GM19099 (cell line): ENCODE data around the gene A4GALT.

Experiments used
- POLR2A ChIP-seq: IDR thresholded peaks from 3 replicates; pipeline ENCODE4 v1.6.1; 2011; ENCODE audit warnings: low read depth; ENCODE audit not compliant: insufficient read length; ENCODE audit errors: extremely low read depth

A4GALT gene

GRCh38 chr22:42747701-42748513 is 27.2 kb upstream of the A4GALT start:
- TF ChIP-seq POLR2A: no peak

GRCh38 chr22:42745118-42745517 is 24.4 kb upstream of the A4GALT start:
- no peak for TF ChIP-seq POLR2A

GRCh38 chr22:42743501-42743991 is 22.9 kb upstream of the A4GALT start:
- TF ChIP-seq POLR2A: no peak

GRCh38 chr22:42742940-42743339 is 22.3 kb upstream of the A4GALT start:
- no peak for TF ChIP-seq POLR2A

GRCh38 chr22:42734406-42734805 is 13.7 kb upstream of the A4GALT start:
- TF ChIP-seq POLR2A: no peak

- no peak for TF ChIP-seq POLR2A
Observed at GRCh38 chr22:42732081-42732480, 11.4 kb upstream of the A4GALT start.

GRCh38 chr22:42726811-42727210 is 6.1 kb upstream of the A4GALT start:
- no peak for TF ChIP-seq POLR2A

- no peak for TF ChIP-seq POLR2A
Observed at GRCh38 chr22:42725606-42726355, 5.1 kb upstream of the A4GALT start.

GRCh38 chr22:42724062-42724461 is 3.4 kb upstream of the A4GALT start:
- no peak for TF ChIP-seq POLR2A

- TF ChIP-seq POLR2A: no peak
Observed at GRCh38 chr22:42721045-42721434, 370 bp upstream of the A4GALT start.

GRCh38 chr22:42719656-42720262 is 911 bp downstream of the A4GALT start:
- no peak for TF ChIP-seq POLR2A

GRCh38 chr22:42719133-42719532 is 1.5 kb downstream of the A4GALT start:
- no peak for TF ChIP-seq POLR2A

GRCh38 chr22:42717197-42717928 is 3.3 kb downstream of the A4GALT start:
- peak; percentile 31 for TF ChIP-seq POLR2A

- TF ChIP-seq POLR2A: peak; percentile 31
Observed at GRCh38 chr22:42716649-42717127, 4.0 kb downstream of the A4GALT start.

GRCh38 chr22:42716221-42716620 is 4.4 kb downstream of the A4GALT start:
- no peak for TF ChIP-seq POLR2A
